SK-MEL-5 (cell line): ENCODE data around the gene NFIX. TPM values are rescaled to one million over a fixed set of nuclear protein-coding genes. Genes with fewer than 3 reads are reported as not detected.

Experiments used
- DNase-seq: peaks from one replicate; pipeline ENCODE4 v3.0.0-alpha.2; 2016; ENCODE audit warnings: low read depth, low spot score
- in situ Hi-C: cut with HindIII; loops from 2 replicates; pipeline ENCODE4 v1.10.0; 2016; ENCODE audit warnings: low sequenced_read_pairs, high pct_unique_total_duplicates, low pct_unique_long_range_greater_than_20kb
- total RNA-seq: library from RNA; depleted of rRNA; stranded (reverse); fragments of >200 nt; shearing (Covaris generic); gene quantifications from 2 replicates; pipeline ENCODE4 v1.2.3, GENCODE V29; 2014; rRNA removed

Gene NFIX
- total RNA-seq, 1 experiment from 2014 or later = 4.9 TPM

DNA sequence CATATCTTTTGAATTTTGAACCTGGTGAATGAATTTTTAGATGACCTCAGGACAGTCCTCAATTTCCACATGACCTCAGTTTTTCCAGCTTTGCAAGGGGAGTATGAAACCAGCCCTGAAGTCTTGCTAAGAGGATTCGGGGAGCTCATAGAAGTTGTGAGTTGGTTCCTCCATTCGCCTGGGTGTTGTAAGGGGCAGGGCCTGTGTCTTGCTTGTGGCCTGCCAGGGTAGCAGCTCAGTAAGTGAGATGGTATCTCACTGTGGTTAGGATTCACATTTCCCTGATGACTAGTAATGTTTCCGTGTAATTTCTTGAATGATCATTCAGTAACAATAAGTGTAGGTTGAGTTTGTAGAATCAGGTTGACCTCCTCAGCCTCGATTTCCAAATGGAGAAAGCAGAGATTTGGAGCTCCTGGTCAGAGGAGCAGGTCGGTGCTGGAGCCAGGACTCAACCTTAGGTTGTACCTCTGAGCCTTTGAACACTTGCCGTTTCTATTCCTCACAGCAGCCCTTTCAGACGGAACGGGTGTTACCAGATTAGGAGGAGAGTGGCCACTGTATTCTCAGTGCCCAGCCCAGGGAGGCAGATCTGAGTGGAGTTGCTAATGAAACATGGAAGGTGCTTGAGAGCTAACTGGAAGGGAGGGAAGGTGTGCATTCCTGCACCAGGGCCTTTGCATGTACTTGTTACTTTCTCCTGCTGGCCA is 137.4 kb downstream of the NFIX start:
- DNase-seq = no peak
- in situ Hi-C loops = no loop called here

DNA sequence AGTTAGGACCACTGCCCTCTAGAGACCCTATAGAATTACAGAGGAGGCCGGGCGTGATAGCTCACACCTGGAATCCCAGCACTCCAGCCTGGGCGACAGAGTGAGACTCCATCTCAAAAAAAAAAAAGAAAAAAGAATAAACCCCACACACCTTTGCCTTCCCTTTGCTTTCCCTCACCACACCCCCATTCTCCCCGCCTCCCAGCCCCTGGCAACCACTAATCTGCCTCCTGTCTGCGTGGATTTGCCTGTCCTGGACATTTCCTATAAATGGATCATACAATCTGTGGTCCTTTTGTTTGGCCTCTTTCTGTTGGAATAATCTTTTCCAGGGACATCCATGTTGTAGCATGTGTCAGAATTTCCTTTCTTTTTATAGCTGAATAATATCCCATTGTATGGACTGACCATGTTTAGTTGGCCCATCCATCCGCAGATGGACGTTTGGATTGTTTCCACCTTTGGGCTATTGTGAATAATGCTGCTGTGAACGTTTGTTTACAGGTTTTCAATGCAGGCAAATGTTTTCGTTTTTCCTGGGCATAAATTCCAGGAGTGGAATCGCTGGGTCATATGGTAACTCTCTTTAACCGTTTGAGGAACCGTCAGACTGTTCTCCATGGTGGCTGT is 138.1 kb downstream of the NFIX start:
- DNase-seq = no peak
- in situ Hi-C loops = no loop called here

DNA sequence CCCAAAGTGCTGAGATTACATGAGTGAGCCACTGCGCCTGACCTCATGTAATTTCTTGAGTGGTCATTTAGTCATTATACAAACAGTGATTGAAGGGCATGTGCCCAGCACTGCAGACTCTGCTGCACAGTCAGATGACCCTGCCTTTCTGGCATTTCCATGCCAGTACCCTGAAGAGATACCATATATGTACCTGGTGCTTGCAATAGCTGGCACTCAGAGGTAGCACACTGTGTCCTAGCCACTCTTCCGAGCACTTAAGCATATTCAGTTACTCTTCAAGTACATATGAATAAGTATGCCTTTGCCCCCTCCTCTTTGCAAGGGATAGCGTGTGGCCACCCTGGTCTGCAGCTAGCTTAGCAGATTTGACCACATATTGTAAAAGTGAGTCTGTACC is 139.4 kb downstream of the NFIX start:
- in situ Hi-C loops = no loop called here
- DNase-seq = no peak

DNA sequence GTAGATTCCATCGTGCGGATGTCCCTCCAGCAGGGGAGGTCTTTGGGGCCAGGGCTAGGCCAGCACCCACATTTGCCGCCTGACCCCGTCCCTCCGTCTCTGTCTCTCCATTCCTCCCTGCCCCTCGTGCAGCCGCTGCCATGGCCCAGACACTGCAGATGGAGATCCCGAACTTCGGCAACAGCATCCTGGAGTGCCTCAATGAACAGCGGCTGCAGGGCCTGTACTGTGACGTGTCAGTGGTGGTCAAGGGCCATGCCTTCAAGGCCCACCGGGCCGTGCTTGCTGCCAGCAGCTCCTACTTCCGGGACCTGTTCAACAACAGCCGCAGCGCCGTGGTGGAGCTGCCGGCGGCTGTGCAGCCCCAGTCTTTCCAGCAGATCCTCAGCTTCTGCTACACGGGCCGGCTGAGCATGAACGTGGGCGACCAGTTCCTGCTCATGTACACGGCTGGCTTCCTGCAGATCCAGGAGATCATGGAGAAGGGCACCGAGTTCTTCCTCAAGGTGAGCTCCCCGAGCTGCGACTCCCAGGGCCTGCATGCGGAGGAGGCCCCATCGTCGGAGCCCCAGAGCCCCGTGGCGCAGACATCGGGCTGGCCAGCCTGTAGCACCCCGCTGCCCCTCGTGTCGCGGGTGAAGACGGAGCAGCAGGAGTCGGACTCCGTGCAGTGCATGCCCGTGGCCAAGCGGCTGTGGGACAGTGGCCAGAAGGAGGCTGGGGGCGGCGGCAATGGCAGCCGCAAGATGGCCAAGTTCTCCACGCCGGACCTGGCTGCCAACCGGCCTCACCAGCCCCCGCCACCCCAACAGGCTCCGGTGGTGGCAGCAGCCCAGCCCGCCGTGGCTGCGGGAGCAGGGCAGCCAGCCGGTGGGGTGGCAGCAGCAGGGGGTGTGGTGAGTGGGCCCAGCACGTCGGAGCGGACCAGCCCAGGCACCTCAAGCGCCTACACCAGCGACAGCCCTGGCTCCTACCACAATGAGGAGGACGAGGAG is 140.1 kb downstream of the NFIX start:
- DNase-seq = no peak
- in situ Hi-C loops = no loop called here

DNA sequence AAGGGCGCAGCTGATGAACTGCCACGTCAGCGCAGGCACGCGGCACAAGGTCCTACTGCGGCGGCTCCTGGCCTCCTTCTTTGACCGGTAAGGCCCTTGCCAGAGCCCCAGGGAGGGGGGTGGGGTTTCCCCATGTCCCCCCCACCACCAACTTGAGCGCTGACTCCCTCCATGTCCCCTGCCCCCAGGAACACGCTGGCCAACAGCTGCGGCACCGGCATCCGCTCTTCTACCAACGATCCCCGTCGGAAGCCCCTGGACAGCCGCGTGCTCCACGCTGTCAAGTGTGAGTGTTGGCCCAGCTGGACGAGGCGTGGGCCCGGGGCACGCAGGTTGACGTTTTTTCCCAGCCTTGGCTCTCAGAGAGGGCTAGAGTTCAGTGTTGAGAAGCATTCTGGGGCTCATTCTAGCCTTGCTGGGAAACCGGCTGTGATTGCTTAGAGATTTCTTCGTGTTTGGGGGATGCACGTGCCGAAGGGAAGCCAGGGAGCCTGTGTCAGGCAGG is 142.1 kb downstream of the NFIX start:
- in situ Hi-C loops = no loop called here

DNA sequence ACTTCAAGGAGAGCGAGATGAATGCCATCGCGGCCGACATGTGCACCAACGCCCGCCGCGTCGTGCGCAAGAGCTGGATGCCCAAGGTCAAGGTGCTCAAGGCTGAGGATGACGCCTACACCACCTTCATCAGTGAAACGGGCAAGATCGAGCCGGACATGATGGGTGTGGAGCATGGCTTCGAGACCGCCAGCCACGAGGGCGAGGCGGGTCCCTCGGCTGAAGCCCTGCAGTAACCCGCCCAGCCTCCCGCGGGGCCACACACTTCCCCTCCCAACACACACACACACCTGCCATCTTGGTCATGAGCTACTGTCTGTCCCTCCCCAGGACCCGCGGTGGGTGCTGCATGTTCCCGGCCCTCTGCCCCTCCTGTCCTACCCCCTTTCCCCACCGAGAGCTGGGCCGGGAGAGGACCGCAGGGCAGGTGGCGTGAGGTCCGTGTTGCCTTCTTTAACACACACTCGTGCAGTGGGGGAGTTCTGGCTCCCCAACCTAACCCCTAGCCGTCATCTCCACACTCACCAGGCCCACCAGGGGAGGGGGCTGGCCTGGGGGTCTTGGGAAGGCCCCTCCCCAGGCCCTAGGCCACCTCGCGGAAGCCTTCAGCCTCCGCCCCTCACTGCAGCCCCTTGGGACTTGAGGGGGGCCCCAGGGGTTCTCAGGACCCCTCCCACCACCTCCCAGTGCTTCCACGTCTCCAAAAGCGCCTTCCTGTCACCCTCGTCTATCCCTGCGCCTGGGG is 143.1 kb downstream of the NFIX start:
- no peak for DNase-seq
- in situ Hi-C loops = no loop called here

More for the DNA sequence above, 142.1 kb downstream of the NFIX start:
- DNase-seq = no peak

DNA sequence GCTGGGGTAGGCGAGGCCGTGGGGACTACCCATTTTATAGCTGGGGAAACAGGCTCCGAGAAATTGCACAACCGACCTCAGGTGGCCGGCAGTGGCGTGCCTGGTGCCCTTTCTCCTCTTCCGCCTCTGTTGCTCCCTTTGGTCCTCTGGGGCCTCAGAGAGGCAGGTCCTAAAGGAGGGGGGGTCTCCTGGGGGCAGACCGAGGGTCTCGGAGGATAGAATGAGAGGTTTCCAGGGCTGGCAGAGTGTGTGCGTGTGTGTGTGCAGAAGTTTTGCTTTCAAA is 143.6 kb downstream of the NFIX start:
- in situ Hi-C loops = no loop called here
- DNase-seq = no peak

DNA sequence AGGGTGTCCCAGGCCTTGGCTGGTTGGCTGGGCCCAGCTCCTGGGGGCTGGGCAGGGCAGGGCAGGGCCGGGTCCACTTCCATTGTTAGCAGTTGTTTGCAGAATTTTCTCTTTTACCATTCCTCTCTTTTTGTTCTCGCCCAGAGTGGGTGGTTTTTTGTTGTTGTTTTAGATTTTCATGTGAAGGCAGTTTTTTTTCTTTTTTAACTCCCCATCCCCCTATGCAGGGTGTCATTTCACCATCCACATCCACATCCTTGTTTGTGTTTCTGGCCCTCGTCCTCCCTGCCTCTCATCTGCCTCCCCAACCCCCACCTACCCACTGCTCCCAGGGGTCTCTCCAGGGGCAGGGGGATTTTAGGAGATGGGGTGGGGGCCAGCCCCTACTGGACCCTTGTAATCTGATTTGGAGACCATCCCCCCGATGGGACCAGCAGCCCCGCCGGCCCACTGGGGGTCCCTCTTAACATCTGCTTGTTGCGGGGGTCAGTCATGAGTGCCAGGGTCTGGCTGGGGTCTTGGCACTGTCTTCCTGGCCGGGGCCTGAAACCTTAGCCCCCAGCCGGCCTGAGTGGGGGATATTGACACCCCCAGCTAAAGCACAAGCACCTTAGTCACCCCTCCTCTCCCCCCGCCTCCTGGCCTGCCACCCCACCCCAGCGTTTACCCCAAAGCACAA is 144.5 kb downstream of the NFIX start:
- in situ Hi-C loops = no loop called here

DNA sequence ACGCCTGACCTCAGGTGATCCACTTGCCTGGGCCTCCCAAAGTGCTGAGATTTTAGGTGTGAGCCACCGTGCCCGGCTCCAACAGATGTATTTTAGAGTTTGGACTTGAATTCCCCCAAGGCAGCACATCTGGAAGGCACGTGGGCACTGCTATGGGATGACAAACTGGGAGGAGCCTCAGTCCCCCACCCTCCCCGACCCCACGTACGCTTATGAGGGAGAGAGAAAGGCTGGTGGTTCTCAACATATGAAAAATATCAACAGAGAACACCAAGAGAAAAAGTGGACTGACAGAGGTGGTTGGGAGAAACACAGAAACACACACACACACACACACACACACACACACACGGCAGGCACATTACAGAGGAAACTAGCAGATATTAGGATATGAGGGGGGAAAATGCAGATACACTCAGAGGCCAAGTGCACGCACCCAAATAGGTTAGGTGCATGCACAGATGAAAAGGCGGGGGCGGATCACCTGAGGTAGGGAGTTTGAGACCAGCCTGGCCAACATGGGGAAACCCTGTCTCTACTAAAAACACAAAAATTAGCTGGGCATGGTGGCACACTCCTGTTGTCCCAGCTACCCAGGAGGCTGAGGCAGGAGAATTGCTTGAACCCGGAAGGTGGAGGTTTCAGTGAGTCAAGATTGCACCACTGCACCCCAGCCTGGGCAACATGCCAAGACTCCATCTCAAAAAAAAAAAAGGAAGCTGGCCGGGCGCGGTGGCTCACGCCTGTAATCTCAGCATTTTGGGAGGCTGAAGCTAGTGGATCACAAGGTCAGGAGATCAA is 151.7 kb downstream of the NFIX start:
- in situ Hi-C loops = no loop called here
- no peak for DNase-seq

More for the DNA sequence above, 144.5 kb downstream of the NFIX start:
- DNase-seq = no peak

Other genes starting within 250 kb of the NFIX start
- not detected in 2 replicates for gene BEST2, start 243.7 kb upstream of the NFIX start, total RNA-seq
- 4.9 and 5.7 TPM in 2 replicates for gene HOOK2, start 219.9 kb upstream of the NFIX start, total RNA-seq
- gene JUNB, start 204.0 kb upstream of the NFIX start, total RNA-seq = 30.1 and 30.7 TPM in 2 replicates
- not detected in 2 replicates for gene PRDX2, start 193.7 kb upstream of the NFIX start, total RNA-seq
- 4.7 TPM in 1 of 2 replicates, not detected in the other for gene THSD8, start 193.4 kb upstream of the NFIX start, total RNA-seq
- gene RNASEH2A, start 188.9 kb upstream of the NFIX start, total RNA-seq = 27.6 and 29.2 TPM in 2 replicates
- gene RTBDN, start 160.9 kb upstream of the NFIX start, total RNA-seq = 0.21 and 1.6 TPM in 2 replicates
- 1.9 and 2.3 TPM in 2 replicates for gene MAST1, start 157.0 kb upstream of the NFIX start, total RNA-seq
- gene DNASE2, start 114.0 kb upstream of the NFIX start, total RNA-seq = 74.1 and 75.9 TPM in 2 replicates
- gene KLF1, start 108.3 kb upstream of the NFIX start, total RNA-seq = 0.24 TPM in 1 of 2 replicates, not detected in the other
- gene GCDH, start 104.3 kb upstream of the NFIX start, total RNA-seq = 14.2 and 20.5 TPM in 2 replicates
- 0.50 and 0.64 TPM in 2 replicates for gene SYCE2, start 76.2 kb upstream of the NFIX start, total RNA-seq
- 42.1 and 44.7 TPM in 2 replicates for gene FARSA, start 61.8 kb upstream of the NFIX start, total RNA-seq
- gene CALR, start 56.9 kb upstream of the NFIX start, total RNA-seq = 1,274 and 1,279 TPM in 2 replicates
- 126 and 134 TPM in 2 replicates for gene RAD23A, start 49.6 kb upstream of the NFIX start, total RNA-seq
- 39.6 and 45.7 TPM in 2 replicates for gene GADD45GIP1, start 38.3 kb upstream of the NFIX start, total RNA-seq
- gene DAND5, start 25.9 kb upstream of the NFIX start, total RNA-seq = not detected in 2 replicates
- gene LYL1, start 107.4 kb downstream of the NFIX start, total RNA-seq = not detected in 2 replicates
- 32.9 and 36.8 TPM in 2 replicates for gene TRMT1, start 121.3 kb downstream of the NFIX start, total RNA-seq
- 38.9 and 44.2 TPM in 2 replicates for gene NACC1, start 122.8 kb downstream of the NFIX start, total RNA-seq
- 22.0 and 26.1 TPM in 2 replicates for gene STX10, start 154.9 kb downstream of the NFIX start, total RNA-seq
- 7.8 and 8.5 TPM in 2 replicates for gene IER2, start 154.9 kb downstream of the NFIX start, total RNA-seq